CD4-positive, alpha-beta T cell treated with Interleukin-15 for 4 hours (primary cell): ENCODE measurements around the gene KCNQ2.
A peak's percentile ranks its signal among the peaks of the same experiment; 100 is the strongest.

Source experiments
- DNase-seq: peaks from one replicate; pipeline ENCODE4 v3.0.0-alpha.2; 2020; ENCODE audit warnings: low spot score

Gene KCNQ2

DNA sequence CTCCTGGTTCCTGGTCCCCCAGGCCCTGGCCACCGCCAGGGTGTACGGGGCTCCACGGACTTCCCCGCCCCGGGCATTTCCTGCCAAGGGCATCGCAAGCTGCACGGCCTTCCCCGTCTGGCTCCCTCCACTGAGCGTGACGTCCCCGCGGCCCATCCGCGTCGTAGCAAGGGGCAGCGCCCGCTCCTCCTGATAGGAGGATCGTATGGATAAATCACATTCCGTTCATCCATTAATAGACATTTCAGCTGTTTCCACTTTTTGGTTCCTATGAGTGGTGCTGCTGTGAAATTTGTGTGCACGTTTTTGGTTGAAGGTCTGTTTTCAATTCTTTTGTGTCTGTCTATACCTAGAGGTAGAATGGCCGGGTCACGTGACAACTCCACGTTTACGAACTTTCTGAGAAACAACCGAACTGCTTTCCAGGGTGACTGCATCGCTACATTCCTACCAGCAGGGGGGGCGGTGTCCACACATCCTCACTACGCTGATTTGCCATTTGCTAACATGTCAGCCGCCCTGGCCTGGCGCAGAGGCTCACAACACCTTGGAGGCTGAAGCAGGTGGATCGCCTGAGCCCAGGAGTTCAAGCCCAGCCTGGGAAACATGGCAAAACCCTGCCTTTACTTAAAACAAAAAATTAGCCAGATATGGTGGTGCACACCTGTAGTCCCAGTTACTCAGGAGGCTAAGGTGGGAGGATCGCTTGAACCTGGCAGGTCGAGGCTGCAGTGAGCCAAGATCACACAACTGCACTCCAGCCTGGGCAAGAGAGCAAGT is 37.7 kb downstream of the KCNQ2 start:
- DNase-seq, result peak; percentile 79

DNA sequence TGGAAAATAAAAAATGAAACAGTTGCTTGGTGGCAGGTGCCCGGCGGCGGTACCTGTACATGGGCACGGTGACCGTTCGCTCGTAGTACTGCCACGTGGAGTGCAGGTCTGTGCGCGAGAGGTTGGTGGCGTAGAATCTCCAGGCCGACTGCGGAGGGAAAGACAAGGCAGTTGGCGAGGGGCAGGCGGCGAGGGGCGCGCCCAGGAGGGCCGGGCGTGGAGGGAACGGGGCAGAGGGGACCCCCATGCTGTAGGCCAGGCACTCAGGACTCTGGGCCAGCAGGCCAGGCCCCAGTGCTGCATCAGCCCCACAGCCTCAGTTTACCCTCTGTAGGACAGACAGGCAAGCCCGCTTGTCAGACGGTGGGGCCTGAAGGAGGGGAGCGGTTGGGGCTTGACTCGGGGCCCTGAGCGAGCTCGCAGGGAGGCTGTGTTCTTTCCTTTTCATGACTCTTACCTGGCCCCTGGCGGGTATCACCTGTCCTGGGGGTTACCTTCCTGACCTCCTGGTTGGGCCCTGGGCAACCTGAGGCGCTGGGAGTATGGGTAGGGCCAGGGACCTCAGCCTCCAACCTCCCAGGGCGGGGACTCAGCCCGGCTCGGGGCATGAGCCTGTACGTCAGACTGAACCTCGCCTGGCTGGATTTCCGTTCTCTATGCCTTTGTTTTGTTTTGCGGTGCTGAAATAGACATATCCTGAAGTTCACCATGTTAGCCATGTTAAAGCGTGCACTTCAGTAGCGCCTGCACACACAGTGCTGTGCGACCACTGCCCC is 38.5 kb downstream of the KCNQ2 start:
- no peak for DNase-seq

DNA sequence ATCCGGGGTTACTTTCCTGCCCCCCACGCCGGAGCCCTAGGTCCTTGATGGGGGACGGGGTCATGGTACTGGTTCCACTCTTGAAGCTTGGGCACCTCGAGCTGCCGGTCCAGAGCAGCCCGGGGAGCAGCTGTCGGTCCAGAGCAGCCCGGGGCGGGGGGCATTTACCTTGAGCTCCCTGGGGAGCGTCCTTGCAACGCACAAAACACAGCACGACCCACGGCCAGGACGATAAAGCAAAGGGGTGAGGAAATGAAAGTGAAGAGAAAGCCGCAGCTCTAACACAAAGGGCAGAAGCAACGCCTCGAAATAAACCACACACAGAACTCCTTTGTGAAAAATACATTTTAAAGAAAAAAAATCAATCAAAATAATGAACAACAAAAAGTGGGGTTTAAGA is 39.1 kb downstream of the KCNQ2 start:
- no peak for DNase-seq

DNA sequence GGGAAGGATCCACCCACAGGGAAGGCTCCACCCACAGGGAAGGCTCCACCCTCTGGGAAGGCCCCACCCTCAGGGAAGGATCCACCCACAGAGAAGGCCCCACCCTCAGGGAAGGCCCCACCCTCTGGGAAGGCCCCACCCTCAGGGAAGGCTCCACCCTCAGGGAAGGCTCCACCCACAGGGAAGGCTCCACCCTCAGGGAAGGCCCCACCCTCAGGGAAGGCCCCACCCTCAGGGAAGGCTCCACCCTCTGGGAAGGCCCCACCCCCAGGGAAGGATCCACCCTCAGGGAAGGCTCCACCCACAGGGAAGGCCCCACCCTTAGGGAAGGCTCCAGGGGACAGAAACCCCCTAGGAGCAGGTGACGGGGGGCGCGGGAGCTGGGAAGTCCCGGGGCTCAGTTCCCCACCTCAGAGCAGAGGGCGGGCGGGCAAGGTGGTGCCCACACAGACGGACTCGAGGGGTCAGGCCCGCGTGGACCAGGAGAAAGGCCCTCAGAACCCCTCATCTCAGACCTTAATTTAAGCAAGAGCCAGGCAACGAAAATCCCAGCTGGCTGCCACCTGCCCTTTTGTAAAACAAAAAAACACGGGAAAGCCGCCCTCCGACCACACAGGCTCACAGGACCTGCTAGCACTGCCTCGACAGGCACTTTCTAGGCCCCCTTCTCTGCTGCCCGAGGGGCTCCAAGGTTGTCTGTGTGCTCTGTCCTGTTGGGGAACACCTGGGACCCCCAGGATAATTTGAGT is 39.7 kb downstream of the KCNQ2 start:
- no peak for DNase-seq

DNA sequence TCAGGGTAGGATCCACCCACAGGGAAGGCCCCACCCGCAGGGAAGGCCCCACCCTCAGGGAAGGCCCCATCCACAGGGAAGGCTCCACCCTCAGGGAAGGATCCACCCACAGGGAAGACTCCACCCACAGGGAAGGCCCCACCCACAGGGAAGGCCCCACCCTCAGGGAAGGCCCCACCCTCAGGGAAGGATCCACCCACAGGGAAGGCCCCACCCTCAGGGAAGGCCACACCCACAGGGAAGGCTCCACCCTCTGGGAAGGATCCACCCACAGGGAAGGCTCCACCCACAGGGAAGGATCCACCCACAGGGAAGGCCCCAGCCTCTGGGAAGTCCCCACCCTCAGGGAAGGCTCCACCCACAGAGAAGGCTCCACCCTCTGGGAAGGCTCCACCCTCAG is 40.5 kb downstream of the KCNQ2 start:
- DNase-seq, result no peak

DNA sequence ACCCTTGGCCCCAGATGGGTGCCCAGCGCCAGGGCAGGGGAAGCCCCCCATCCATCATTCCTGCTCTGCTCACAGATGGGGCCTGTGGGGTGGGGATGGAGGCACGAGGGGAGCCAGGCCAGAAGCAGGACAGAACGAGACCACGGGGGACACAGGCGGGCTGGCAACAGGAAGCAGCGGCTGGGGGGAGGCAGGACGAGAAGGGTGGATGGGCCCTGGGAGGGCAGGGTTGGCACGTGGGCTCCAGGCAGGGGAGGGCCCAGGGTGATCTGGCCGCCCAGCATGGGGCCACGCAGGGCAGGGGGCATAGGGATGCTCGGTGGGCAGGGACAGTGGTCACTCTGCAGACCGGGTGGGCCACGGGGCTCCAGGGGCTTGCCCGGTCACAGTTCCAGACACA is 41.6 kb downstream of the KCNQ2 start:
- DNase-seq, result no peak

DNA sequence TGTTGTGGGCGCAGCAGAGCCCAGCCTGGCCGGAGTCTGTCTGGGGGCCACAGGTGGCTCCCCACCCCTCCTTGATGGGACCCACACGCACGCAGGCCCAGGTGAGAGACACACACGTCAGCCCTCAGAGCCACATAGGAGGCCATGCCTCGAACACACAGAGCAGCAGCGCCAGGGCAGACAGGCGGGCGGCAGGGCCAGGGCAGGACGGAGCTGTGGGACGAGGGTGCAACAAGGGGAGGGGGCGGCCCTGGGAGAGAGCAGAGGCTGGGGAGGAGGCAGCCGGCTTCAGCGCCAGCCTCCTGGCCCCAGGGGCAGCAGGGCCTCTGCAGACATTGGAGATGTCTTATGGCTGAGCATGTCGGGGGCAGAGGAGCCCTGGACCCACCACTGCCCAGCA is 42.5 kb downstream of the KCNQ2 start:
- no peak for DNase-seq

DNA sequence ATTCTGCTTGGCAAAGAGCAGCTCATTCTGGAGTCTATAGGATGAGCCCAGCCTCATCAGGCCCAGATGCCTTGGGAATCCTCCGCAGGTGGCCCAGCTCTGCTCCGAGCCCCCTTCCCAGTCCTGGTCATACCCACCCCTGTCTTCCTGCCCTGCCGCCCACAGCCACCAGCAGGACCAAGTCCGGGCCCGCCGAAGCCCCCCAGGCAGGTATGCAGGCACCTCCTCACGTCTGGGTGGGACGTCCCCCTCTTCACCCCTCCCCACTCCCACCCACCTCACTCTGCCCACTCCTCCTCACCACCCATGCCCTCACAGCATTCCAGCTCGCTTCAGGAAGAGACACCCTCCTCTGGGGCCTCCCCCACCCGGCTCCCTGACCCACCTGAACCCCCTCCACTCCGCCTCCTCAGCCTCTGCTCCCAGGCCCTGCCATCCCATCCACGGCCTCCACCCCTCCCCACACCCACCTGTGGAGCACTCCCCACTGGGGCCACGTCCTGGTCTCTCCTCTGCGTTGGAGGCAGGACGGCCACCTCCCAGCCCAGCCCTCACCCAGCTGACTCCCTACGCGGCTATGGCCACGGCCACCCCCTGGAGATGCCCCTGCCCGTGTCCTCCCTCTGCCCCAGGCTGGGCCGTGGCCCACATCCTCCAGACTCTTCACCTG is 43.4 kb downstream of the KCNQ2 start:
- DNase-seq, result no peak

DNA sequence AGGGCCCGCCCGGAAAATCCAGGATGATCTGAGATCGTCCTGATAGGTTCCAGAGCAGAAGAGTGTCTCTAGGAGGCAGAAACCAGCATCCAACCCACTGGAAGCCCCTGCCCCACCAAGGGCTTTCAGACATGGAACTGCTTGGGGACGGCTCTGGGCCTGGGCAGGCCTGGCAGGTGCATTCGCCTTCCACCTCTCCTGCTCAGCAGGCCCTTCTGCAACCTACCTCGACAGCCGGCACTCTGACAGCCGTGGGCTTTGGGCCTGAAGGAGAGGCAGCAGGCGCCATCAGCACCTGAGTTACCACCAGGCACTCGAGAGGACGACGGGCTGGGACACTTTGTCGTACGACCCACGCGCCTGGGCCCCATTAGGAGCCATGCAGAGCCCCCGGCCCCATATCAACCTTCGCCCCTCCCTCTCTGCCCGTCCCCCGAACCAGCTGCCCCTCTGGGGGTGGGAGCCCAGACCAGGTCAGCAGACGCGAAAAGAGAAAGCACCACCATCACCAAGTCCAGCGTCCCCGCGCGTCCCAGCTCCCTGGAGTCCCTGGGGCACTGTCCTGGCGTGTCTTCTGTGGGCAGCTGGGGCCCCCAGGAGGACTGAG is 44.6 kb downstream of the KCNQ2 start:
- DNase-seq, result no peak

DNA sequence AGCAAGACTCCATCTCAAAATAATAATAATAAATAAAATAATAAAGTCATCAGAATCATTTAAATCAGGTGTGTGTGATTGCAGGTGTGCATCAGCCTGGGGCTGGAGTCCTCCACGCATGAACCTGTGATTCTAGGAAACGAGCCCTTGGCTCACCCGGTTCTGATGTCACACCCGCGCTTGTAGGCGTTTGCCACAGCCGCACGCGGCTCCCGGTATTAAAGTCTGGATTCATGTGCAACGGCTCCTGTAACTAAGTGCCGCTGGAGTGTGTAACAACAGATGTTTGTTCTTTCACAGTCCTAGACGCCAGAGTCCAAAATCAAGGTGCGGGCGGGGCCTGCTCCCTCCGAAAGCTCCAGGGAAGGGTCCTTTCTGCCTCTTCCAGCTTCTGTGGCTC is 45.2 kb downstream of the KCNQ2 start:
- no peak for DNase-seq

DNA sequence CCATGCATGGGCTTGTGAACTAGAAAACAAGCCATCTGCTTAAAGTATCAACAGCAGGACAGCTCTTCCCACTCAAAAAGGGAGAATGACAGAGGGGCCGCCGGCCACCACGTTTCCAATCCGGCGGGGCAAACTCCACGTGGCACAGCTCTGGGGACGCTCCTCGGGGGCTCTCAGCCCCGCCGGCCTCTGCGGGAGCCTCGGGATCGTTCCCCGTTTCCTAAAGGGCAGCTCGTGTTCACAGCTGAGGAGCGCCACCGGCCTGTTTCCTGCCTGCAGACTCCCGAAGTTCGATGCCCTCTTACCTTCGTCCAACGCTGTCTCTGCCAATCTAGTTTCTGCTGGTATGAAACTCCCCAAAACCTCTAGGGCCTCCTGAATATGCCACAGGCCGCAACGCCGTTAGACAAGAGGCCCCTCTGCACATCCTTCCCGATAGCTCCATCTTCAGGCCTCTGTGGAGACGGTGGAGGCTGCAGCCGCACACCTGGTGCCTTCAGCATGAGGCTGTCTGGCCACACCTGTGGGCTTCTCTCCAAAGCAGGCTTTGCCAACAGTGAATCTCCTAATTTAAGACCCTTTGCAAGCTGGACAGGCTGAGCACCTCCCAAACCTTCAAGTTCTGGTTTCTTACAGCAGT is 46.5 kb downstream of the KCNQ2 start:
- DNase-seq, result no peak

DNA sequence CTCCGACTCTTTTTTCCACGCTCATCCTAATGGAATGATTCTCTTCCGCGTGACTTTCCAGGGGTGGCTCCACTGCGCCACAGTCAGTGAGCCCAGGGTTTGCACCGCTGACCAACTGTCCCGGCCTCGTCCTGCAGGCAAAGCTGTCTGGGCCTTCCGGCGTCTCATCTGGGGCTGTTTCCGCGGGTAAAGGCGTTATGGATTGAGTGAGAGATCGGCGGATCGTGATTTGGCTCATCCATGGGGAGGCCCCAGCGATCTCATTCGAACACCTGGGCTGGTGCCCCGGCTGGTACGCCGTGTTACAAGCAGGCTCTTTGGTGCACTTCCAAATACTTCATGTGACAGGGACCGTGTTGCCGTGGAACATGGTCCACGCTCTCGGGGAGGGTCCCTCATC is 47.8 kb downstream of the KCNQ2 start:
- no peak for DNase-seq

DNA sequence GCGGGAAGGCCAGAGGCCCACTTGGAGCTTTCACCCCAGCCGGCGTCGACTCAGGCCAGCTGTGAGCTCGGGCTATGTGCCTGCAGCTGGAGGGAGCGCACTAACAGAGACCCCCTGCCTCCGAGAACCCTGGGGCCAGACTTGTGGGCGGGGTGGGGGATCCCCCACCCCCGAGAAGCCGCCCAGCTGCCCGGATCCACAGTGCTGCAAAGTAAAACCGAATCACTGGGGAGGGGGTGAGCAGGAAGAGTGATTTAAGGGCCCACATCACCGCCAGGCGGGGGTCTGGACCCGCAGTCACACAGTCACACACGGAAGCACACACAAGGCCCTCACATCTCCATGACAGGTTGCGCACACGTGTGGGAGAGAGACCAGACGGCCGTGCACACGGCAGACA is 48.7 kb downstream of the KCNQ2 start:
- DNase-seq, result no peak

DNA sequence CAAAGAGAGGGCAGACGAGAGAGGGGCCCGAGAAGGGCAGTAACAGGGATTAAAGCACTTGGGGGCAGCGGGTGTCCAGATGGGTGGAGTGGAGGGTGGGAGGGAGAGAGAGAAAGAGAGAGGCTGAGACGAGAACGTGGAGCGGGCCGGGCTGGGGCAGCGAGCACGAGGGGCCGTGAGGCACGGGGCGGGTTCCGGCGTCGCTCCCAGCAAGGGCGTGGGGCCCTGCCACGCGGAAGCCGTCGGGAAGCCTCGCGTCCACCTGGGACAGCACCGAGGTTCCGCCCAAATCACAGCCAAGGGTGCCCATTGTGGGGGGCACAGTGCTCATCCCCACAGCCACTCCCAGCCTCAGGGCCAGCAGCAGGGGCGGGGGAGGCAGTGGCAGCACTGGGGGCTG is 49.8 kb downstream of the KCNQ2 start:
- DNase-seq, result no peak

DNA sequence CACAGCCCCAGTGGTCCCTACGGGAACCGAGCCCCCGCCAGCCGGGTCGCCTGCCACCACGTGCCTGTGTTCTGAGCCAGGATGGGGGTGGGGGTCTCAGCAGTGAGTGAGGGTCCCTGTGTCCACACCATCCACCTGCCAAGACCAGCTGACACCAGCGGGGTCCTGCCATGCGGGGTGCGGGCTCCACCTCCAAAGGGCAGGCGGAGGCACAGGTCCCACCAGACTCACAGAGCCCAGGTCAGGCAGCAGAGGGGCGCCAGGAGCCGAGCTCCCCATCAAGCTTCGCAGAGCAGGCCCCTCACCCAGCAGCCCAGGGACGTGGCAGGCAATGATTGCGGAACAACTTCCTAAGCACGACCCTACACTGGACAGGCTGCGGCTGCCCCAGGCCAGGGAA is 50.5 kb downstream of the KCNQ2 start:
- no peak for DNase-seq

DNA sequence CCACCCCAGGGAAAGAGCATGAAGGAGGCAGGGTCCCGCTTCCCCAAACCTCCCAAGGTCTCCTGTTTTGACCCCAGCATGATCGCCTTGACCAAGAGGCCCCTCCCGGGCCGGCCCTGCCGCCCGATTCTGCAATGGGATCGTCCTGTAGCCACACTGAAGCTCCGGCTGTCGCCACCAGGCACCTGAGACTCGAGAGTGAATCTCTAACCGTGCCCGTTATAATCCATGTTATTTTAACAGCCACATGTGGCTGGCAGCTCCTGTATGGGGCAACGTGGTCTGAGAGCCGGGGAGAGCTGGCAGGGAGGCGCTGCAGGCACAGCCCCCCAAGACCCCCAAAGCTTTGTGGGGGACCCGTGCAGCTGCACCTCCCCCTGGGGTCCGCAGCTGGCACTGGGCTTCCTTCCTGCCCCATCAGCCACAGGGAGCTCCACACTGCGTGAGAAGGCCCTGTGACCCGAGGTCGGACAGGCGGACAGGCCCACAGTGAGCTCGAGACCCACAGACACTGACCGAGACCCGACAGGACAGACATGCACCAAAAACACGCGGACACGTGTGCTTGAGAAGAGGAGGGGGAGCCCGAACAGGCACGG is 51.3 kb downstream of the KCNQ2 start:
- DNase-seq, result no peak

DNA sequence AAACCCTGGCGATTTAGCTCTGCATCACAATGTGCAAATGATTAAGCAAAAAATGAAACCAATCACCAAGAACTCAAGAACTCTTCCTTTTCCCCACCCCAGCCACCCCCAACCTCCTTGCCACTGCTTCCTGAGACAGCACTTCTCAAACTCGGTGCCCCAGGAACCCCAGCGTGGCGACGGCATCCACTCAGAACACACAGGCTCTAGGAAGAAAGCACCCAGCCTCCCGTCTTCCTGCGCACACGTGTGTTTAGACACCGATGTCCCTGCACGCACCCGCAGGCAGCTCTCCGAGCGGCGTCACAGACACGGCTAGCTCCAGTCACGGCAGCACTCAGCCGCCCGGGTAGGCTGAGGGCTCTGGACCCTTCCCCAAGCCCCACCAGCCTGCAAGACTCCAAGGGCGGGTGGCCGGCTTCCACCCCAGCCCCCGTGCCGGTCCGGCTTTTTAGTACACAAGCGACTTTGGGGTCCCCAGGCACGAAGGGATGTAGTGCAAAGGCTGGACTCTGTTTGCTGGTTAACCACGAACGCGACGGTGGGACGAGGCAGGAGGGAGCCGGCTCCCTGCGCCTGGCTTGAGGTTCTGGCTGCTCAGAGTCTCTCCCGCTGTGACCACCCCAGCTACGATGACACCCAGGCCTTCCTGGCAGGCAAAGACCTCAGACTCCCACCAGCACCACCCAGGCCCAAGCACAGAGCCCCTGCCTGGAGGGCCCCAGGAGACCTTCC is 51.9 kb downstream of the KCNQ2 start:
- no peak for DNase-seq

DNA sequence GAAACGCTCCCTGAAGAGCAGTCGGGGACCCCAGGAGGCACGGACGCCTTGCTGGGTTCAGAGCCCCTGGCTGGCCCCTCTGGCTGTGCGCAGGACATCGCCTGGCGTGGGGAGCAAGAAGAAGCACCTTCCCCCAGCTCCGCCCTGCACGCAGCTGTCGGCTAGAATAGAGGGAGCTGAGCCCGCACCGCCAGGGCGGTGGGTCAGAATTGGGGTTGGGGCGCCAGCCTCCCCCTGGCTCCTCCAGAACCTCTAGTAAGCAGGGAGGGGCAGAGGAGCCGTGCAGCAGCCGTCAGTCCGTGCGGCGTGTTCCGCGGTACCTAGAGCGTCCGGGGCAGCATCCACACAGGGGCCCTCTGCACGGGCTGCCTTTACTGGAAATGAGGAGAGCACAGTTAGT is 53.2 kb downstream of the KCNQ2 start:
- DNase-seq, result no peak

DNA sequence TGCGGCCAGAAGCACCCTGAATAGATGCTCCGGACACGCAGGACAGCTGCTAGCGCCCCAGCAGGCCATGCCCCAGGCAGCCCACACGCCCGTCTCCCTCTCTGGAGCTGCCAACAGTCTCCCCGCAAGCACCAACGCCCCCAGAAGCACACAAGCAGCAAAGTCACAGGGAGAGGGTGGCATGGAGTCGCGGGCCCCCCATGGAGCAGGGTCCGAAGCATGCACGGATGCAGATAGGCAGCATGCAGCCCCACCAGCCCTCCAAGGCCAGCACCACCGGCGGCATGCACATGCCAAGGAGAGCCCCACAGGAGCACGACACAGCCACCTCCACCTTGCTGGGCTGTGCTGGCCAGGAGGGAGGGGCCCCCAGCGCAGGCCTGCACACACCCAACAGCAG is 53.8 kb downstream of the KCNQ2 start:
- no peak for DNase-seq

DNA sequence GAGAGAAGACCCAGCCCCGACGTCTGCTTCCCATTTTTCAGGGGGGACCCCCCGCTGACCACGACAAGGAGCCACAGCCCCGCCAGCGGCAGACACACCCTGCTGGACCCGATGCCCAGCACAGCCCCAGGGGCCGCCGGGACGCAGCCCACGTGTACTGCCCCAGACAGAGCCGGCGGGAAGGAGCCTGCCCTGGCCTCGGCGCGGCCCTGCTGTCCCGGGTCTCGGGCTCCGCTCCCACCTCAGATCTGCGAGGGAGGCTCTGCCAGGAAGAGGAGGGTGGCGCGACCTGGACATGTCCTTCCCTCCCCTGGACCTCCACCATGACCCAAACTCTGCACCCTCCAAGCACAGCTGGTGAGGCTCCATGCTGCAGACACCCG is 54.7 kb downstream of the KCNQ2 start:
- no peak for DNase-seq
